ENCODE measurements around the gene NUP54.

NUP54 gene

GRCh38 chr4:76195326-76195725 lies 47.1 kb upstream of the NUP54 start:
- Histone ChIP-seq H3K27ac (ENCODE audit: low read length) (no peak overlapping the region), H4K20me1 (ENCODE audit: insufficient read depth, low read length) (no peaks in the 10 kb centered on the region), H3K4me2 (ENCODE audit: insufficient read depth, low read length) (no peak overlapping the region), H2AFZ (ENCODE audit: low read depth, low read length) (no peak overlapping the region), H3K27me3 (ENCODE audit: insufficient read depth, low read length, poor library complexity) (no peaks in the 10 kb centered on the region), H3K36me3 (ENCODE audit: insufficient read depth, low read length) (peaks cover 54% of the 10 kb centered on the region), H3K9ac (ENCODE audit: low read depth, low read length) (no peak overlapping the region), H3K9me3 (ENCODE audit: insufficient read depth, low read length, severe bottlenecking) (peaks cover 10% of the 10 kb centered on the region), H3K79me2 (ENCODE audit: insufficient read depth, low read length) (peaks cover 17% of the 10 kb centered on the region), H3K4me3 (ENCODE audit: low read depth in 1 of 2, low read length in 2 of 2) (no peak overlapping the region), H3K4me1 (ENCODE audit: insufficient read depth, low read length) (peaks cover 14% of the 10 kb centered on the region)
- TF ChIP-seq EZH2 (IDR thresholded peaks at IDR 0.05; ENCODE audit: borderline replicate concordance, low read depth, low read length, severe bottlenecking) (no peak), CTCF (IDR thresholded peaks at IDR 0.05; ENCODE audit: borderline replicate concordance, extremely low read depth, low read length, poor library complexity, severe bottlenecking) (no peak)
- ATAC-seq (ENCODE audit: insufficient read depth, low read depth) (no peak), DNase-seq (no peak)

- Histone ChIP-seq H3K79me2 (ENCODE audit: insufficient read depth, low read length) (peaks cover 13% of the 10 kb centered on the region; the same call in 1 of the 2 replicates), H3K36me3 (ENCODE audit: insufficient read depth, low read length) (peaks cover 54% of the 10 kb centered on the region), H3K27me3 (ENCODE audit: insufficient read depth, low read length, poor library complexity) (no peaks in the 10 kb centered on the region), H3K4me2 (ENCODE audit: insufficient read depth, low read length) (no peak overlapping the region), H3K9ac (ENCODE audit: low read depth, low read length) (no peak overlapping the region), H3K9me3 (ENCODE audit: insufficient read depth, low read length, severe bottlenecking) (peaks cover 10% of the 10 kb centered on the region), H3K4me1 (ENCODE audit: insufficient read depth, low read length) (peaks cover 7% of the 10 kb centered on the region), H4K20me1 (ENCODE audit: insufficient read depth, low read length) (no peaks in the 10 kb centered on the region), H3K4me3 (ENCODE audit: low read depth in 1 of 2, low read length in 2 of 2) (no peak overlapping the region), H3K27ac (ENCODE audit: low read length) (no peak overlapping the region), H2AFZ (ENCODE audit: low read depth, low read length) (no peak overlapping the region)
- DNase-seq, result no peak
- ATAC-seq (ENCODE audit: insufficient read depth, low read depth), result no peak
- no peak for TF ChIP-seq CTCF (IDR thresholded peaks at IDR 0.05; ENCODE audit: borderline replicate concordance, extremely low read depth, low read length, poor library complexity, severe bottlenecking)
- TF ChIP-seq EZH2 (IDR thresholded peaks at IDR 0.05; ENCODE audit: borderline replicate concordance, low read depth, low read length, severe bottlenecking), result no peak
Measured at GRCh38 chr4:76194325-76194724, 46.1 kb upstream of the NUP54 start.

GRCh38 chr4:76192236-76192635 lies 44.0 kb upstream of the NUP54 start:
- no peak overlapping the region for H3K9ac ChIP-seq (ENCODE audit: low read depth, low read length)
- H3K9me3 ChIP-seq (ENCODE audit: insufficient read depth, low read length, severe bottlenecking), result peaks cover 10% of the 10 kb centered on the region
- TF ChIP-seq EZH2 (IDR thresholded peaks at IDR 0.05; ENCODE audit: borderline replicate concordance, low read depth, low read length, severe bottlenecking) (no peak), CTCF (IDR thresholded peaks at IDR 0.05; ENCODE audit: borderline replicate concordance, extremely low read depth, low read length, poor library complexity, severe bottlenecking) (no peak)
- no peak overlapping the region for H3K4me2 ChIP-seq (ENCODE audit: insufficient read depth, low read length)
- no peak for ATAC-seq (ENCODE audit: insufficient read depth, low read depth)
- H3K27ac ChIP-seq (ENCODE audit: low read length), result no peak overlapping the region
- no peaks in the 10 kb centered on the region for H3K4me1 ChIP-seq (ENCODE audit: insufficient read depth, low read length)
- no peaks in the 10 kb centered on the region for H3K27me3 ChIP-seq (ENCODE audit: insufficient read depth, low read length, poor library complexity)
- no peak overlapping the region for H2AFZ ChIP-seq (ENCODE audit: low read depth, low read length)
- DNase-seq, result no peak
- H4K20me1 ChIP-seq (ENCODE audit: insufficient read depth, low read length), result no peaks in the 10 kb centered on the region
- no peak overlapping the region for H3K4me3 ChIP-seq (ENCODE audit: low read depth in 1 of 2, low read length in 2 of 2)
- H3K36me3 ChIP-seq (ENCODE audit: insufficient read depth, low read length), result peaks cover 56% of the 10 kb centered on the region
- H3K79me2 ChIP-seq (ENCODE audit: insufficient read depth, low read length), result peaks cover 7% of the 10 kb centered on the region; the same call in 1 of the 2 replicates

- Histone ChIP-seq H3K36me3 (ENCODE audit: insufficient read depth, low read length) (peaks cover 34% of the 10 kb centered on the region), H3K4me3 (ENCODE audit: low read depth in 1 of 2, low read length in 2 of 2) (no peak overlapping the region), H3K4me2 (ENCODE audit: insufficient read depth, low read length) (no peak overlapping the region), H4K20me1 (ENCODE audit: insufficient read depth, low read length) (no peaks in the 10 kb centered on the region; the same call in 1 of the 2 replicates), H3K27me3 (ENCODE audit: insufficient read depth, low read length, poor library complexity) (no peaks in the 10 kb centered on the region), H3K9ac (ENCODE audit: low read depth, low read length) (no peak overlapping the region), H3K79me2 (ENCODE audit: insufficient read depth, low read length) (no peaks in the 10 kb centered on the region), H3K4me1 (ENCODE audit: insufficient read depth, low read length) (no peaks in the 10 kb centered on the region), H3K27ac (ENCODE audit: low read length) (no peak overlapping the region), H3K9me3 (ENCODE audit: insufficient read depth, low read length, severe bottlenecking) (peaks cover 10% of the 10 kb centered on the region), H2AFZ (ENCODE audit: low read depth, low read length) (no peak overlapping the region)
- no peak for ATAC-seq (ENCODE audit: insufficient read depth, low read depth)
- TF ChIP-seq CTCF (IDR thresholded peaks at IDR 0.05; ENCODE audit: borderline replicate concordance, extremely low read depth, low read length, poor library complexity, severe bottlenecking) (no peak), EZH2 (IDR thresholded peaks at IDR 0.05; ENCODE audit: borderline replicate concordance, low read depth, low read length, severe bottlenecking) (no peak)
- no peak for DNase-seq
Measured at GRCh38 chr4:76188557-76188956, 40.4 kb upstream of the NUP54 start.

Measured in DND-41 (cell line).